ENCODE results near the gene VTI1A.

VTI1A gene

DNA sequence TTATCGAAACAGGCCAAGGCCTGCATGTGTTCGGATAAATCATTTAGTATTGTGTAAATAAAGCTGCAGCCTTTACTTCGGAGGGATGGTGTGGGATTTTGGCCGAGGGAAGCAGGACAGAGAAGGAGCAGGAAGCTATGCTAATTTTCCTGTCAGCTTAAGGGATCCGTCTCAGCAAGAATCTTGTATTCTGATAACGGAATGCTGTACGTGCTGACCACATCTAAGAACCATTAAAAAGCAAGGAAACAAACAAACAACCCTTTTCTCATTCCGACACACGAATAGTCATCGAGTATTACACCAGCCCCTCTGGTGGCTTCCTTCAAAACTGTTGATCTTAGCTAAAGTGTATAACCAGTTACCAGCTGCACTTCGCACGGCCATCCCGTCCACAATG, 369.9 kb downstream of the VTI1A start:
- no peak overlapping the region for H3K4me3 ChIP-seq (ENCODE audit: low read depth, low read length)
- ChIA-PET CTCF (interaction anchor here (1.2 to 1.4 kb wide), 2 partner anchors 13 to 96 kb away, joined by 4 read pairs; no protein-coding TSS in a partner anchor), POLR2A (no interaction called here)
- TF ChIP-seq, protein P1, sequence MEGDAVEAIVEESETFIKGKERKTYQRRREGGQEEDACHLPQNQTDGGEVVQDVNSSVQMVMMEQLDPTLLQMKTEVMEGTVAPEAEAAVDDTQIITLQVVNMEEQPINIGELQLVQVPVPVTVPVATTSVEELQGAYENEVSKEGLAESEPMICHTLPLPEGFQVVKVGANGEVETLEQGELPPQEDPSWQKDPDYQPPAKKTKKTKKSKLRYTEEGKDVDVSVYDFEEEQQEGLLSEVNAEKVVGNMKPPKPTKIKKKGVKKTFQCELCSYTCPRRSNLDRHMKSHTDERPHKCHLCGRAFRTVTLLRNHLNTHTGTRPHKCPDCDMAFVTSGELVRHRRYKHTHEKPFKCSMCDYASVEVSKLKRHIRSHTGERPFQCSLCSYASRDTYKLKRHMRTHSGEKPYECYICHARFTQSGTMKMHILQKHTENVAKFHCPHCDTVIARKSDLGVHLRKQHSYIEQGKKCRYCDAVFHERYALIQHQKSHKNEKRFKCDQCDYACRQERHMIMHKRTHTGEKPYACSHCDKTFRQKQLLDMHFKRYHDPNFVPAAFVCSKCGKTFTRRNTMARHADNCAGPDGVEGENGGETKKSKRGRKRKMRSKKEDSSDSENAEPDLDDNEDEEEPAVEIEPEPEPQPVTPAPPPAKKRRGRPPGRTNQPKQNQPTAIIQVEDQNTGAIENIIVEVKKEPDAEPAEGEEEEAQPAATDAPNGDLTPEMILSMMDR (IDR thresholded peaks at IDR 0.05; ENCODE audit: insufficient read depth, low read length, missing control alignments): no peak
- no peak for DNase-seq (ENCODE audit: low read depth, low spot score)

- no peak for DNase-seq (ENCODE audit: low read depth, low spot score)
- H3K4me3 ChIP-seq (ENCODE audit: low read depth, low read length): no peak overlapping the region
- ChIA-PET CTCF (no interaction called here), POLR2A (no interaction called here)
- TF ChIP-seq, protein P1 (IDR thresholded peaks at IDR 0.05; ENCODE audit: insufficient read depth, low read length, missing control alignments): no peak
Measured at GRCh38 chr10:112817981-112818777, 371.2 kb downstream of the VTI1A start.

DNA sequence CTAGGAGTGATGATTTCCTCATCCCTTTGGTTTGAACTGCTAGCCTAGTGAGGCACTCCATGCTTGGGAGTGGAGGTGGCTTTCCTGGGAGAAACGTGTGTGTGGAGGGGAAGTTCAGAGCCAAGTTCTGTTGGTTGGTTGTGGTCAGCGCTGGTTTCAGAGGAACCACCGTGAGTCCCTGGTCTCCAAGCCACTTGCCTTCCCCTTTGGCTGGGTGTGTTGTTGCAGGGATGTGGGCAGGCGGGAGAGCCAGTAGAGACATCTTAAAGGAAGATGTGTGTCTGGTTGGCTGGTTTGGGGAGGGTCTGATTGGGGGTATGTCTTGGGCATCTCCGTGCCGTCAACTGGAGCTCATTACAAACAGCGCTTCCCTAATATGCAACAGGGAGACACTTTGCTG, 372.2 kb downstream of the VTI1A start:
- TF ChIP-seq, protein P1 (IDR thresholded peaks at IDR 0.05; ENCODE audit: insufficient read depth, low read length, missing control alignments): no peak
- no peak overlapping the region for H3K4me3 ChIP-seq (ENCODE audit: low read depth, low read length)
- POLR2A ChIA-PET: no interaction called here
- no peak for DNase-seq (ENCODE audit: low read depth, low spot score)
- CTCF ChIA-PET: no interaction called here

DNA sequence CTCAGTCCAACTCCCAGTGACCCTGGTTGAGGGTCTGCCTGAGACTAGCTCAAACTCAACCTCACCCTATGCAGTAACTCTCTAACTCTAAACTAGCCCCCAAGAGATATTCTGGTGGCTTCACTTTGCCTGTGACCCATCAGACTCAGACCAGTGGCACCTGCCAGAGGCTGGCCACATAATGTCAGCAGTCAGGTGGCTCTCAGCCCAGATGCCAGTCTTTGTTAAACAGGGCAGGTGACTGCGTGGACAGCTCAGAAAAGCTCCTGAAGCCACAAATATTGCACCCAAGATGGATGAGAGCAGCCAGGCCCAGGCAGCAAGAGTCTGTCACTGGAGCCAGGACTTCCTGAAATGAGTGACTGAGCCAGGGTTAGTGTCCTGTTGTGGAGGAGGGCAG, 373.3 kb downstream of the VTI1A start:
- ChIA-PET POLR2A (no interaction called here), CTCF (interaction anchor here (1.1 kb wide), 1 partner anchor 255 kb away, joined by 4 read pairs; no protein-coding TSS in a partner anchor)
- DNase-seq (ENCODE audit: low read depth, low spot score): no peak
- TF ChIP-seq, protein P1 (IDR thresholded peaks at IDR 0.05; ENCODE audit: insufficient read depth, low read length, missing control alignments): no peak
- H3K4me3 ChIP-seq (ENCODE audit: low read depth, low read length): no peak overlapping the region

GRCh38 chr10:112821038-112821437, 374.0 kb downstream of the VTI1A start:
- POLR2A ChIA-PET: no interaction called here
- CTCF ChIA-PET: interaction anchor here (1.1 kb wide), 1 partner anchor 256 kb away, joined by 4 read pairs; no protein-coding TSS in a partner anchor
- TF ChIP-seq, protein P1 (IDR thresholded peaks at IDR 0.05; ENCODE audit: insufficient read depth, low read length, missing control alignments): no peak
- H3K4me3 ChIP-seq (ENCODE audit: low read depth, low read length): no peak overlapping the region
- no peak for DNase-seq (ENCODE audit: low read depth, low spot score)

DNA sequence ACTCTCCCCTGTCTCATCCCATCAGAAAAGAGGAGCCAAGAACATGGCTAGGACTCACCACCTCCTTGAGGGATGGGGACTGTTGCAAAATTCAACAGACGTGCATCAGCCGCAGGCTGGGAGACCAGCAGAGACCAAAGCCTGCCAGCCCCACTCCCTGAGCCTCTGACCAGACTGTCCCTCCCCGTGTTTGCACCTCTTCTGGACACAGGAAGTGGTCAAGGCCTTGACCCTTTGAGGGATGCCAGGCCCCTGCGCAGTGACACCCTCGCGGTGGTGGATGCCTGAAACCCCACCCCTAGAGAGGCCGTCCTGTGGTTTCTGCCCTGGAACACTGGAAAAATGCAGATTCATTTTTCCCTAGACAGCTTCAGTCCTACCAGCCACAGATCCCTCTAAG, 374.6 kb downstream of the VTI1A start:
- ChIA-PET POLR2A (no interaction called here), CTCF (interaction anchor here (1.1 kb wide), 1 partner anchor 256 kb away, joined by 4 read pairs; no protein-coding TSS in a partner anchor)
- H3K4me3 ChIP-seq (ENCODE audit: low read depth, low read length): no peak overlapping the region
- DNase-seq (ENCODE audit: low read depth, low spot score): no peak
- TF ChIP-seq, protein P1 (IDR thresholded peaks at IDR 0.05; ENCODE audit: insufficient read depth, low read length, missing control alignments): no peak
